Activated CD4-positive, alpha-beta T cell treated with anti-CD3 and anti-CD28 coated beads, Interleukin-2, amount 50 U/mL, for 24 hours (primary cell): Measurements from ENCODE around the gene CAVIN3.

Experiments used
- DNase-seq, 2 donors: peaks; one replicate each; pipeline ENCODE4 v3.0.0-alpha.2; 2020; ENCODE audit warnings: low read depth in 1 of 2, low spot score in 1 of 2

CAVIN3 gene, protein sequence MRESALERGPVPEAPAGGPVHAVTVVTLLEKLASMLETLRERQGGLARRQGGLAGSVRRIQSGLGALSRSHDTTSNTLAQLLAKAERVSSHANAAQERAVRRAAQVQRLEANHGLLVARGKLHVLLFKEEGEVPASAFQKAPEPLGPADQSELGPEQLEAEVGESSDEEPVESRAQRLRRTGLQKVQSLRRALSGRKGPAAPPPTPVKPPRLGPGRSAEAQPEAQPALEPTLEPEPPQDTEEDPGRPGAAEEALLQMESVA

GRCh38 chr11:6320411-6321155 is at the start of gene CAVIN3:
CAVIN3 (minus strand) TSS chr11:6320501; CDS start chr11:6320476, 25 bp downstream.
- DNase-seq, result peak; percentile 38 to 57

GRCh38 chr11:6365659-6366058 is 45.4 kb upstream of the CAVIN3 start:
- no peak for DNase-seq

DNA sequence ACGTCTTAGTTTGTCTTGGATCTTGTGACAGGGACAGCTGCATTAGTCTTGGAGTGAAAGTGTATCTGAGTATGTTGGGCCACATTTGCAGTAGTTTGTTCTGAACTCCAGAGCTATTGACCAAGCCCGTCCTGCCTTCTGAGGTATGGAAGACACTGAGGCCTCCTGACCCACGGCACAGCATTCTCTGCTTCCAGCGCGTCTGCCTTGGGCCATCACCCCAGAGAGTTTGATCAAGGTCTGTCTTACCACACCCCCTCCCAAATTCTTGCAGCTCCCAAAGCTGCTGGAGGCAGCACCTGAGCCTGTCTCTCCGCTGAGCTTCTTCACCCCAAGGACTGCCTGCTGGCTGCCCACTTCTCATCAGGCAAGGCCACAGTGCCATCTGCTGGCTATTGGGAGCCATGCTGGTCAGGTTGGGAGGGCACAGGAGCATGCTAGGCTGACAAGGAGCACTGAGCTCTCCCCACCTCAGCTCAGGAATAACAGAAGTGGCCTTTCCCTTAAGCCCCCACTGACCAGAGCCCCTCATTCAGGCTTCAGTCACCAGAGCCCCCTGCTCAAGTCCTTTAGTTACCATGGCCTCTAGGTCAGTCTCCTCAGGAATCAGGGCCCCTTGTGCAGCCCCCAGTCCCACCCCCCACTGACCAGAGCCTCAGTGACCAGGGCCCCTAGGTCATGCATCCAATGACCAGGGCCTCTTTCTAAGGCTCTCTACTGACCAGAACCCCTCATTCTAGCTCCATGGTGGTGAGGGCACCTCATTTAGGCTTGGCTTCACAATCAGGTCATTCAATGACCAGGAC is 42.8 kb upstream of the CAVIN3 start:
- DNase-seq, result peak; percentile 38 to 65

DNA sequence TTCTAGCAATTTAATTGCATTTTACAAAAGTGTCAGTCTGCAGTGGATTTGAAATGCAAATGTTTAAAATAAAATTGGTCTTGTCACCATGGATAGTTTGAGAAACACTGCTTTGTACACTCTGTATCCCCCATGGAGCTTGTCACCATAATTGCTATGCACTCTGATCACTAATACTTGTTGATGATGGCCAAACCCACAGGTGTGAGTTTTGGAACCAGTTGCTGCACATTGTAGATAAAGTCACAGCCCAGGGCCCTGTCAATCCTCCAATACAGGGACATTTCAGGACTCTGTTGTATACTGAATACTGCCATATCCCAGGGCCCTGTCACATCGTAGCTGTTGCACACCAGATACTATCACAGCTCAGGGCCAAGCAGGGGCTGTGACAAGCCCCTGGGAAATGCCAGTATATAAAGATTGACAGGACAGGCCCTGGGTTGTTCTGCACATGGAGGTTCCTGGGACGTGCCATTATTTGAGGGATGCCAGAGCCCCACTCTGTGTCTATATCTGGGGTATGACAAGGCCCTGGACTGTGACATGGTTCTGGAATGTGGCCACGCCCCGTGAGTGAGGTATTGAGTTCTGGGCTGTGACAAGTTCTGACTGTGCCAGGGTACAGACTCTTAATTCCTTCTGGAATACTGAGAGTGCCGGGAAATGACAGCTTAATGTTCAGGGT is 42.0 kb upstream of the CAVIN3 start:
- DNase-seq, result no peak

GRCh38 chr11:6360183-6360582 is 39.9 kb upstream of the CAVIN3 start:
- DNase-seq, result no peak

GRCh38 chr11:6357222-6357621 is 36.9 kb upstream of the CAVIN3 start:
- no peak for DNase-seq

DNA sequence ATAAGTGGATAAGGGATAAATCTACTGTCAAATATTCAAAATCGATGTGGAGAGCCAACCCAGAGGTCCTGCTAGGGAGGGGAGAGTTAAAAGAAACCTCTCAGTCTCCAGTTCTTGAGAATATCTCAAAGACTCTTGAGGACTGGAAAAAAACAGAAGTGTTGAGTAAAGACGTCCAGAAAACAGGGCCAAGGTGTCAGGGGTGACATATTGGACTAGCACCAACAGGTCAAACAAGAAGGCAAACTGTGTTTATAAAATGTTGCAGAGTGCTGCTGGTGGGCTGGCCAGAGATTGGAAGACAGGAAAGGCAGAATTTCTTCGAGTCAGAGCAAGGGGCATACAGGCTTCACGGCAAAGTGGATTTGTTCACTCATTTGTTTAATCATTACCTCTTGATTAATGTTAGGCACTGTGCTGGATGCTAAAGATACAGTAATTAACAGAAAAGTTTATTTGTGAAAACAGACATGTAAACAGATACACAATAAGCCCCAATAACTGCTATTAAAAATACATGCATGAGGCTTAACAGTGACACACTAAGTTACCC is 36.3 kb upstream of the CAVIN3 start:
- DNase-seq, result no peak

- DNase-seq, result no peak
These were observed 34.6 kb upstream of the CAVIN3 start for GRCh38 chr11:6354651-6355485.

GRCh38 chr11:6353367-6353987 is 33.2 kb upstream of the CAVIN3 start:
- DNase-seq, result peak; percentile 37 to 58

GRCh38 chr11:6351782-6352382 is 31.6 kb upstream of the CAVIN3 start:
- no peak for DNase-seq

DNA sequence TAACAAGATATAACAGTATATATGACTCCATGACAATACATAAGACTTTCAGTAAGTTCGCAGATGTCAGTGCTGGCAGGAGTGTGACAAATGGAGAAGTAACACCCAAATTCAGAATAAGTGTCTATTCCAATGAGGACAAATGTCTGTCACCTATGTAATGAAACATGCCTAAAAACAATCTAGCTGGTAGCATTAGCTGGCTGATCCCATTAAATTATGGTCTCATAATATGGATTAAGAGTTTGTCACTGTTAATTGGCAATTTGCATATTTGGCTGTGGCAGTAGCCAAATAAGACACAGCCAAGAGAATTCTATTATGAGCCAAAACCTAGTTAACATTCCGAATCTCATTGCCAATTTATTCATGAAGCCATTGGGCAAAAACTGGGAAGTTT is 30.2 kb upstream of the CAVIN3 start:
- DNase-seq, result no peak

DNA sequence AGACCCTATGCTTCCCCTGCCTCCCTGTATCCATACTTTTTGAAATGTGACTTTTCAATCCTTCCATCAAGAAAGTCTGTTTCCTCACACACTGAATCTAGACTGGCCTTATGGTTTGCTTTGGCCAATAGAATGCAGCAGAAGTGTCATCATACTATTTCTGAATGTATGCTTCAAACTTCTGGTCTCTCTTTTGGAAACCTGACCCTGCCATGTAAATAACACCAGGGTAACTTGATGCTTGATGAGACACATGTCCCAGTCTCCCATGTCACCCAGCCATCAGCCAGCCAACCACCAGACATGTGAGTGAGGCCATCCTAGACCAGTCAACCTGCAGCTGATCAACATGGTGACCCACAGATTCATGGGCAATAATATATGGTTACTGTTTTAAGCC is 29.7 kb upstream of the CAVIN3 start:
- DNase-seq, result no peak

DNA sequence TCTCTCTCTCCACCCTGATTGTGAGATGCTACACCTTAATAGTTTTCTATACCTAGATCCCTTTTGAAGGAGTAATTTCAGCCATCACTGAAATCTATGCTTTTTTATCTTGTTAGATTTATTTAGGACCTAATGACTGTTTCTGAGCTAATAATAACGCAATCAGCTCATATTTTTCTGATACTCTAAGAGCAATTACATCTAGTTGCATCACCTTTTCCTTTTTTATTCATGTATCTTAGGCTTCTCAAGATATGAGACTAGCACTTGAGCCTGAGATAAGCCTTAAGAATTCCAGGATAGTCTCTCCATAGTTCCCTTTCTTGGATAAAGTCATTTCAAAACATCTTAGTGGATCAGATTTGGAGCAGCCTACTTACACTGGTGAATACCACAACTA is 25.1 kb upstream of the CAVIN3 start:
- no peak for DNase-seq

DNA sequence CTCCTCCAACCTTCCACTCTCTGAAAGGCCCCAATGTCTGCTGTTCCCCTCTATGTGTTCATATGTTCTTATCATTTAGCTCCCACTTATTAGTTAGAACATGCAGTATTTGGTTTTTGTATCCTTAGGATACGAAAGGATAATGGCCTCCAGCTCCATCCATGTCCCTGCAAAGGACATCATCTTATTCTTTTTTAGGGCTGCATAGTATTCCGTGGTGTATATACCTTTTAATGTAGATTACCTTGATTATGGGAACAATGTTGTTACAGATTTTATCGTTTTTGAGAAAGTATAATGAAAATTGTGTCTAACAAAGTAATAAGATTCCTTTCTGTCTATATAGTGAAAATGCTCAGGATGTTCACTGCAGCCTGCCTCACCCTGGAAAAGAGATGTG is 16.0 kb upstream of the CAVIN3 start:
- no peak for DNase-seq

DNA sequence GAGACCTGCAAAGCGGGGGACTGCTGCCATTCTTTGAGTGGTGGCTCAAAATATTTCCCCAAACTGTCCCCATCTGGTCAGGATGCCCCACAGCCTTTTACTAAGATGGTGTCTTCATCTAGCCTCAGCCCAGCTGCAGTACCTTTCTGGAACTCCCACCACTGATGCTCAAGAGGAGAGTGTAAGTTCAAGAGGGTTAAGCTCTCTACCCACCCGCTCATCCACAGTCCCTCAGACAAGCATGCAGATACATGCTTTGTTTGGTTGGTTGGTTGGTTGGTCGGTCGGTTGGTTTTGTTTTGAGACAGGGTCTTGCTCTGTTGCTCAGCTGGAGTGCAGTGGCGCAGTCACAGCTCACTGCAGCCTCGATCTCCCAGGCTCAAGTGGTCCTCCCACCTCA is 14.5 kb upstream of the CAVIN3 start:
- no peak for DNase-seq

DNA sequence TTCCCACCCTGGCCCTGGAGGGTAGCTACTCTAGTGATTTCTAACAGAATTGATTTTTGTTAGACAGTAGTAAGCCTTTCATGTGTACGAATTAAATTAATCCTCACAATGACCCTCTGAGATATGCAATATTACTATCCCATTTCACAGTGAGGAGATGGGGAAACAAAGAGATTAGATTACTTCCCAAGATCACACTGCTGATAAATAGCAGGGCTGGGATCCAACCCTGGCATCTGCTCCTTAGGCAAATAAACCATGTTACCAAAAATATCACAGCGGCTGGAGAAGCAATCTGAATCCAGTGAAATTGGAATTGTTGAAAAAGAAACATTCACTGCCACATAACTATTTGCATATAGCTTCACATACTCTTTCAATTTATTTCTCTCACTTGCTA is 12.8 kb upstream of the CAVIN3 start:
- DNase-seq, result no peak

GRCh38 chr11:6332066-6332465 is 11.8 kb upstream of the CAVIN3 start:
- no peak for DNase-seq

GRCh38 chr11:6328321-6328720 is 8.0 kb upstream of the CAVIN3 start:
- no peak for DNase-seq

DNA sequence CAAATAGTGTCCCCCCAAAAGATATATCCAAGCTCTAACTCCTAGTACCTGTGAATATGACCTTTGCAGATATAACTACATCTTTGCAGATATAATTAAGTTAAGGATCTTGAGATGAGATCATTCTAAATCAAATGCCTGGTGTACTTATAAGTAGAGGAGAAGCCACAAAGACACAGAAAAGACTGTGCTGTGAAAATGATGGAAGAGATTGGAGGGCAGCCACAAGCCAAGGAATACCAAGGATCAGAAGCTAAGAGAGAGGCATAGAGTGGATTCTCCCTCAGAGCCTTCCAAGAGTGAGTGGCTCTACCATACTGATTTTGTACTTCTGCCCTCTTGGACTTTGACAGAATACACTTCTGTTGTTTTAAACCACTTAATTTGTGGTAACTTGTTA is 7.5 kb upstream of the CAVIN3 start:
- no peak for DNase-seq
